NT2/D1 (cell line): ENCODE results near the gene NLN.

Experiments used
- DNase-seq: peaks from one replicate; pipeline ENCODE4 v3.0.0-alpha.2; 2011; ENCODE audit warnings: low read depth, low spot score
- H3K27me3 ChIP-seq: 2 replicates; pipeline ENCODE4 v1.6.0; 2011; ENCODE audit warnings: mild to moderate bottlenecking; ENCODE audit not compliant: insufficient read length, insufficient read depth
- H3K36me3 ChIP-seq: 2 replicates; pipeline ENCODE4 v1.6.1; 2011; ENCODE audit warnings: mild to moderate bottlenecking, low read length, mixed read lengths; ENCODE audit not compliant: insufficient read depth, insufficient read length
- H3K4me1 ChIP-seq: 2 replicates; pipeline ENCODE4 v1.5.1; 2011; ENCODE audit not compliant: insufficient read depth, insufficient read length
- H3K4me3 ChIP-seq: 2 replicates; pipeline ENCODE4 v1.5.1; 2011; ENCODE audit warnings: low read depth; ENCODE audit not compliant: insufficient read length
- H3K9ac ChIP-seq: 2 replicates; pipeline ENCODE4 v1.6.0; 2011; ENCODE audit warnings: low read depth; ENCODE audit not compliant: insufficient read length
- H3K9me3 ChIP-seq: 2 replicates; pipeline ENCODE4 v1.5.1; 2011; ENCODE audit warnings: mild to moderate bottlenecking, low read length; ENCODE audit not compliant: insufficient read depth
- SUZ12 ChIP-seq: IDR thresholded peaks from 2 replicates; pipeline ENCODE4 v1.6.1; 2011; ENCODE audit not compliant: insufficient read length, insufficient read depth; ENCODE audit errors: extremely low read depth
- YY1 ChIP-seq: IDR thresholded peaks from 2 replicates; pipeline ENCODE4 v1.6.1; 2011; ENCODE audit not compliant: insufficient read length, insufficient read depth
- ZNF274 ChIP-seq: IDR thresholded peaks from 2 replicates; pipeline ENCODE4 v1.6.1; 2011; ENCODE audit warnings: mild to moderate bottlenecking, low read depth, low read length

The NLN gene

GRCh38 chr5:65855766-65856315, 133.8 kb downstream of the NLN start:
- no peak overlapping the region for H3K4me3 ChIP-seq
- no peaks in the 10 kb centered on the region for H3K9me3 ChIP-seq
- no peaks in the 10 kb centered on the region for H3K4me1 ChIP-seq
- H3K9ac ChIP-seq = no peak overlapping the region
- H3K27me3 ChIP-seq = no peaks in the 10 kb centered on the region
- no peak for TF ChIP-seq YY1
- no peak for TF ChIP-seq ZNF274
- TF ChIP-seq SUZ12 = no peak
- no peak for DNase-seq
- H3K36me3 ChIP-seq = no peaks in the 10 kb centered on the region

- TF ChIP-seq ZNF274 (no peak), YY1 (no peak), SUZ12 (no peak)
- no peaks in the 10 kb centered on the region for H3K4me1 ChIP-seq
- no peaks in the 10 kb centered on the region for H3K36me3 ChIP-seq
- H3K4me3 ChIP-seq = no peak overlapping the region
- DNase-seq = no peak
- no peaks in the 10 kb centered on the region for H3K9me3 ChIP-seq
- H3K27me3 ChIP-seq = no peaks in the 10 kb centered on the region
- H3K9ac ChIP-seq = no peak overlapping the region
Measured at GRCh38 chr5:65856520-65856919, 134.5 kb downstream of the NLN start.

GRCh38 chr5:65858316-65858715, 136.3 kb downstream of the NLN start:
- no peaks in the 10 kb centered on the region for H3K36me3 ChIP-seq
- DNase-seq = no peak
- no peak overlapping the region for H3K4me3 ChIP-seq
- H3K27me3 ChIP-seq = no peaks in the 10 kb centered on the region
- H3K4me1 ChIP-seq = no peaks in the 10 kb centered on the region
- no peaks in the 10 kb centered on the region for H3K9me3 ChIP-seq
- TF ChIP-seq ZNF274 = no peak
- no peak for TF ChIP-seq SUZ12
- no peak for TF ChIP-seq YY1
- H3K9ac ChIP-seq = no peak overlapping the region

- Histone ChIP-seq H3K27me3 (no peaks in the 10 kb centered on the region), H3K4me3 (no peak overlapping the region), H3K9ac (no peak overlapping the region), H3K36me3 (no peaks in the 10 kb centered on the region), H3K9me3 (no peaks in the 10 kb centered on the region), H3K4me1 (no peaks in the 10 kb centered on the region)
- TF ChIP-seq YY1 (no peak), ZNF274 (no peak), SUZ12 (no peak)
- DNase-seq = no peak
Measured at GRCh38 chr5:65861830-65862241, 139.8 kb downstream of the NLN start.

GRCh38 chr5:65862384-65862783, 140.4 kb downstream of the NLN start:
- H3K4me1 ChIP-seq = no peaks in the 10 kb centered on the region
- H3K9ac ChIP-seq = no peak overlapping the region
- no peaks in the 10 kb centered on the region for H3K27me3 ChIP-seq
- H3K4me3 ChIP-seq = no peak overlapping the region
- DNase-seq = no peak
- no peak for TF ChIP-seq ZNF274
- TF ChIP-seq SUZ12 = no peak
- no peak for TF ChIP-seq YY1
- no peaks in the 10 kb centered on the region for H3K36me3 ChIP-seq
- no peaks in the 10 kb centered on the region for H3K9me3 ChIP-seq

GRCh38 chr5:65863747-65864146, 141.7 kb downstream of the NLN start:
- no peak for DNase-seq
- no peaks in the 10 kb centered on the region for H3K4me1 ChIP-seq
- no peaks in the 10 kb centered on the region for H3K27me3 ChIP-seq
- H3K36me3 ChIP-seq = no peaks in the 10 kb centered on the region
- TF ChIP-seq YY1 = no peak
- no peak for TF ChIP-seq SUZ12
- no peak for TF ChIP-seq ZNF274
- H3K4me3 ChIP-seq = no peak overlapping the region
- H3K9ac ChIP-seq = no peak overlapping the region
- no peaks in the 10 kb centered on the region for H3K9me3 ChIP-seq

GRCh38 chr5:65866837-65867521, 145.0 kb downstream of the NLN start:
- no peak for DNase-seq
- TF ChIP-seq YY1 = no peak
- no peak for TF ChIP-seq SUZ12
- no peak for TF ChIP-seq ZNF274
- H3K9me3 ChIP-seq = no peaks in the 10 kb centered on the region
- no peak overlapping the region for H3K9ac ChIP-seq
- H3K36me3 ChIP-seq = no peaks in the 10 kb centered on the region
- no peak overlapping the region for H3K4me3 ChIP-seq
- no peaks in the 10 kb centered on the region for H3K4me1 ChIP-seq
- no peaks in the 10 kb centered on the region for H3K27me3 ChIP-seq
